AG04450 (cell line): ENCODE data around the gene SNX19. TPM values are rescaled to one million over a fixed set of nuclear protein-coding genes. Genes with fewer than 3 reads are reported as not detected.
A peak's percentile ranks its signal among the peaks of the same experiment; 100 is the strongest.

Experiments used
- CTCF ChIA-PET: fragments of 300-600, 350-600 bp; formaldehyde crosslinking; extraction: SDS; loops from one replicate; lab custom pipeline; 2022; ENCODE audit warnings: antibody characterized with exemption, inconsistent platforms; lab: Charles Lee
- POLR2A ChIA-PET: fragments of 350-600 bp; formaldehyde crosslinking; extraction: SDS; loops from one replicate; lab custom pipeline; 2021; ENCODE audit warnings: antibody characterized with exemption, inconsistent platforms; lab: Yijun Ruan, JAX
- DNase-seq: peaks from one replicate; pipeline ENCODE4 v3.0.0-alpha.2; 2011; ENCODE audit warnings: low read depth, low spot score
- H3K27ac ChIP-seq: one replicate; pipeline ENCODE4 v1.5.1; 2012; ENCODE audit warnings: low read depth, low read length, control low read depth
- H3K27me3 ChIP-seq: one replicate; pipeline ENCODE4 v1.6.0; 2012; ENCODE audit warnings: low read length; ENCODE audit not compliant: control insufficient read depth, insufficient read depth
- H3K4me3 ChIP-seq: 2 replicates; pipeline ENCODE4 v1.5.1; 2011; ENCODE audit warnings: mild to moderate bottlenecking, low read depth, low read length, control low read depth
- H3K9me3 ChIP-seq: 2 replicates; pipeline ENCODE4 v1.5.1; 2012; ENCODE audit warnings: low read length; ENCODE audit not compliant: control insufficient read depth, insufficient read depth
- CTCF ChIP-seq: IDR thresholded peaks from 2 replicates; pipeline ENCODE4 v1.5.1; 2011; ENCODE audit warnings: low read depth, low read length, control low read depth, inconsistent platforms
- polyA plus RNA-seq: library from polyadenylated mRNA; depleted of rRNA; stranded (reverse); fragments of >200 nt; gene quantifications from 2 replicates; pipeline ENCODE4 v1.2.3, GENCODE V29; 2011

SNX19 gene
- polyA plus RNA-seq, 1 experiment: 64.9 TPM

GRCh38 chr11:130894322-130895025 lies 21.8 kb downstream of the SNX19 start:
- no peak overlapping the region for H3K4me3 ChIP-seq
- peak; percentile 55 for DNase-seq
- no peaks in the 10 kb centered on the region for H3K27me3 ChIP-seq
- ChIA-PET CTCF (interaction anchor here (0.6 to 8.5 kb wide), 35 partner anchors 11 to 682 kb away, joined by 3 to 166 read pairs (median 5); partner anchors contain the start of gene SNX19), POLR2A (no interaction called here)
- peak; percentile 91 for TF ChIP-seq CTCF
- H3K9me3 ChIP-seq: no peaks in the 10 kb centered on the region
- no peak overlapping the region for H3K27ac ChIP-seq

- POLR2A ChIA-PET: no interaction called here
- Histone ChIP-seq H3K27ac (no peak overlapping the region), H3K9me3 (no peaks in the 10 kb centered on the region), H3K27me3 (no peaks in the 10 kb centered on the region), H3K4me3 (no peak overlapping the region)
- no peak for DNase-seq
- no peak for TF ChIP-seq CTCF
- CTCF ChIA-PET: interaction anchor here (2.3 to 8.5 kb wide), 4 partner anchors 9 to 680 kb away, joined by 11 to 166 read pairs (median 26); no protein-coding TSS in a partner anchor
Observed at GRCh38 chr11:130892861-130893260, 23.4 kb downstream of the SNX19 start.

DNA sequence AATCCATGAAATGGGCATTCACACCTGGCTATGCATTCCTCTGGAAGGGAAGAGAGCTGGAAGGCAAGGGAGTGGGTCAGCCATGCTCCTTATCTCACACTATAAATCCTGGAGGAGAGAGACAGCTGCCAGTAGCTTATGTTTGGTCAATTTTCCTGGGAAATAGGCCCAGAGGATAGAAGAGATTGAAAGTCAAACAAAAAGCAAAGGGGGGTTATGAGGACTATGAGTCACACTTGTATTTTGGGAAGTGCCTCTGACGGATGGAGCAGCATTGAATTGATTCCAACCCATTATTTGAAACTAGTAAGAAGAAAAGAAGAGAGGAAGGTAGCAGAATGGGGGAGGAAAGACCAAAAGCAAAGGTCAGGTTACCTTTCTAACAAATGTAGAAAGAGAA lies 25.0 kb downstream of the SNX19 start:
- Histone ChIP-seq H3K4me3 (no peak overlapping the region), H3K9me3 (no peaks in the 10 kb centered on the region), H3K27me3 (no peaks in the 10 kb centered on the region), H3K27ac (no peak overlapping the region)
- CTCF ChIA-PET: interaction anchor here (0.9 to 8.5 kb wide), 6 partner anchors 15 to 679 kb away, joined by 3 to 166 read pairs (median 4); partner anchors contain the start of gene SNX19
- POLR2A ChIA-PET: no interaction called here
- no peak for TF ChIP-seq CTCF
- DNase-seq: no peak

- DNase-seq: no peak
- ChIA-PET POLR2A (no interaction called here), CTCF (interaction anchor here (1.0 to 8.5 kb wide), 4 partner anchors 26 to 457 kb away, joined by 5 to 166 read pairs (median 10); partner anchors contain the start of gene SNX19)
Observed at GRCh38 chr11:130890039-130890745, 26.1 kb downstream of the SNX19 start.

More at GRCh38 chr11:130890039-130890745, 26.1 kb downstream of the SNX19 start:
- Histone ChIP-seq H3K27ac (no peak overlapping the region), H3K27me3 (no peaks in the 10 kb centered on the region), H3K9me3 (no peaks in the 10 kb centered on the region), H3K4me3 (no peak overlapping the region)
- no peak for TF ChIP-seq CTCF
